Measurements from ENCODE around the gene INO80D.

INO80D gene

GRCh38 chr2:205947621-205948495, 138.1 kb downstream of the INO80D start:
- Histone ChIP-seq H3K9ac (no peak overlapping the region), H3K27ac (no peak overlapping the region), H4K20me1 (no peaks in the 10 kb centered on the region), H3K4me2 (no peak overlapping the region), H3K36me3 (no peaks in the 10 kb centered on the region), H3K27me3 (no peaks in the 10 kb centered on the region), H3K9me3 (peaks cover 8% of the 10 kb centered on the region), H3K4me1 (peaks cover 34% of the 10 kb centered on the region), H3K4me3 (no peak overlapping the region)
- TF ChIP-seq Cebpa-rat (IDR thresholded peaks at IDR 0.05): no peak

GRCh38 chr2:205946226-205946625, 139.7 kb downstream of the INO80D start:
- Histone ChIP-seq H3K36me3 (no peaks in the 10 kb centered on the region), H3K4me1 (peaks cover 34% of the 10 kb centered on the region), H3K27me3 (no peaks in the 10 kb centered on the region), H3K4me2 (peak overlapping the region; percentile 66), H3K4me3 (no peak overlapping the region), H3K9me3 (no peaks in the 10 kb centered on the region), H3K27ac (no peak overlapping the region), H3K9ac (no peak overlapping the region), H4K20me1 (no peaks in the 10 kb centered on the region)
- TF ChIP-seq Cebpa-rat (IDR thresholded peaks at IDR 0.05): no peak
